ENCODE data around the gene NALF2.

Gene NALF2

GRCh38 chrX:69506617-69507499 is 2.7 kb downstream of the NALF2 start:
- no peak for TF ChIP-seq CTCF (IDR thresholded peaks at IDR 0.05; ENCODE audit: extremely low read depth, insufficient read depth, missing control alignments)
- no peak for DNase-seq (ENCODE audit: low spot score)
- in situ Hi-C loops (cut with MboI; ENCODE audit: low pct_unique_long_range_greater_than_20kb, low sequenced_read_pairs, unreplicated experiment), result no loop called here

DNA sequence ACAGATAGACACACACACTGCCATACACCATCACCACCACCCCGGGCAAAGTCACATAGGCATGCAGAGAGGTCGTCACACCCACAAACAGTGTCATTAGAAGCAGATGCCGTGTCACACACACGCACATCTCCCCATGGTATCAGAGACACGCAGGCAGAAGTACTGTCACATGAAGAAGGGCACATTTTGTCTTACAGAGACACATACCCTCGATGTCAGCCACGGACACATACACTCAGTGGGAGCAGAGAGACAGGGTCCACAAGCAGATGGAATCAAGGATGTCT is 3.3 kb downstream of the NALF2 start:
- no peak for DNase-seq (ENCODE audit: low spot score)
- in situ Hi-C loops (cut with MboI; ENCODE audit: low pct_unique_long_range_greater_than_20kb, low sequenced_read_pairs, unreplicated experiment), result no loop called here
- TF ChIP-seq CTCF (IDR thresholded peaks at IDR 0.05; ENCODE audit: extremely low read depth, insufficient read depth, missing control alignments), result no peak

DNA sequence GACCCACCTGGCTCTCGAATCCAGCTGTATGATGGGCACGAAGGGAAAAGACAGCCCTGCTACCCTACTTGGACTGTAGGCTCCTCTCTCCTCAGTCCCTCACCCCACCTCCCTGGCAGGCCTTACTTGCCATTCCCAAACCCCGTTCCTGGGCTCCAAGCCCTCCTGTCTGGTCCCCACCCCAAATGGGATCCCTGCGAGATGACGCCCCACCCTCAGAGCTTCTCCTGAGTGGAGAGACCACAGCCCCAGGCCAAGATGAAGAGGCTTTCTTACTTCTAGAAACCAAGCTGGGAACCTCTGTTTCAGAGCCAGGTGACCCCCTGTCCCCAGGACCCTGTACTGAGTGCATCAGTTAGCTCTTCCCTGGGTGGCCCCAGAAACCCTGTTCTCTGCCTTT is 4.5 kb downstream of the NALF2 start:
- in situ Hi-C loops (cut with MboI; ENCODE audit: low pct_unique_long_range_greater_than_20kb, low sequenced_read_pairs, unreplicated experiment), result no loop called here
- no peak for DNase-seq (ENCODE audit: low spot score)
- no peak for TF ChIP-seq CTCF (IDR thresholded peaks at IDR 0.05; ENCODE audit: extremely low read depth, insufficient read depth, missing control alignments)

DNA sequence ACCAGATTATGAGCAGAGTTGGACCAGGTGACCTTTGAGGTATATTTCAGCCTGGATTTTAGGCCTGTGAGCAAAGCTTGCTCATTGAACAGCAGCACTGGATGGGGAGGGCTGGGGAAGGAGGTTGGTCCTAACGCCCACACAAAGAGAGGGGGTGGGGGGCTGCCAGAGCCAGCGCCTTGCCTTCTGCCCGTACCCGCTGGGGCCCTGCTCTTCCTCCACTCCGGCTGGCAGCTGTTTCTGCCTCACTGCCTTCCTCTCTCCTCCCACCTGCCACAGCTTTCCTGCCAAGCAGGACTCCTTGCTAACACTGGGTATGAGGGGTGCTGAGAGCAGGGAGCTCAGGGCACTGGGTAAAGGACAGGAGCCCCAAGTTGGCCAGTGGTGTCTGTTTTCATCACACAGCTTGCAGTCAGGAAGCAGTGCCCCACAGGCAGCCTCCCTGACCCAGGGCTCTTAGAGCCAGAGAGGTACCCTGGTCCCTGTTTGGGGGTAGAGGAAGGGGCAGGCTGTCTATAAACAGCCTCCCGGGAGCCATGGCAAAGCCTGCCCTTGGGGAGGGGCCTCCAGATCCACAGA is 6.1 kb downstream of the NALF2 start:
- no peak for DNase-seq (ENCODE audit: low spot score)
- no peak for TF ChIP-seq CTCF (IDR thresholded peaks at IDR 0.05; ENCODE audit: extremely low read depth, insufficient read depth, missing control alignments)
- in situ Hi-C loops (cut with MboI; ENCODE audit: low pct_unique_long_range_greater_than_20kb, low sequenced_read_pairs, unreplicated experiment), result no loop called here

DNA sequence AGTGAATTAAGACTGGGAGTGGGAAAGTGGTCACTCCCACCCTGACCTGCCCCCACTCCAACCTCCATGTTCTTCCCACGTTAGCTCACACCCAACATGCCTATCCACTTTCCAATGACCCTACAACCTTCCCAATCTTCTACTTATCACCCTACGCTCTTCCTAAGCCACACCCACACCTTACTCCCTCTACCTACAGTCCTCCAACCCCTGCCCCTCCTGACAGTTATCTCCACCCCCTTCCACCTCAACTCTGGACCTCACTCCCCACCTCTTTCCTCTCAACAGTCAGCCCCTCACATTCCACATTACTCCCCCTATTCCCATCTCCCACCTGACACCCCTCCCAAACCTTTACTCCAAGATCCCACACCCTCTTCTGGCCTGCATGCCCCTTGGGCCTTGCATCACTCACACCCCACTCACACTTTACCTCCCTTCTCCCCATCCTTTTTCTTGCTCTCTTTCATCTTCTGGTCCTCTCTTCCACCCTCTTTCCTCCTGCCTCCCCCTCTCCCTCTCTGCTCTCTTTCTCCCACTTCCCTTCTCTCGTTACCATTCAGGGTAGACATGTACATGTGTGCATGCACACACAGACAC is 6.9 kb downstream of the NALF2 start:
- no peak for TF ChIP-seq CTCF (IDR thresholded peaks at IDR 0.05; ENCODE audit: extremely low read depth, insufficient read depth, missing control alignments)
- in situ Hi-C loops (cut with MboI; ENCODE audit: low pct_unique_long_range_greater_than_20kb, low sequenced_read_pairs, unreplicated experiment), result no loop called here
- no peak for DNase-seq (ENCODE audit: low spot score)

GRCh38 chrX:69522052-69522451 is 17.9 kb downstream of the NALF2 start:
- no peak for TF ChIP-seq CTCF (IDR thresholded peaks at IDR 0.05; ENCODE audit: extremely low read depth, insufficient read depth, missing control alignments)
- in situ Hi-C loops (cut with MboI; ENCODE audit: low pct_unique_long_range_greater_than_20kb, low sequenced_read_pairs, unreplicated experiment), result no loop called here
- DNase-seq (ENCODE audit: low spot score), result no peak

Data from GM13977 (cell line).